Muscle of arm (tissue), 12 donors: Measurements from ENCODE around the gene ZBTB42. TPM values are rescaled to one million over a fixed set of nuclear protein-coding genes. Genes with fewer than 3 reads are reported as not detected.

Source experiments
- DNase-seq: peaks from one replicate; pipeline ENCODE4 v3.0.0-alpha.2; 2013
- polyA plus RNA-seq, 12 donors: library from polyadenylated mRNA; unstranded; fragments of 120-200 nt; gene quantifications; one replicate each; pipeline ENCODE4 v1.2.1, GENCODE V29; 2013; ENCODE audit not compliant: insufficient read length in 12 of 12

The ZBTB42 gene
- polyA plus RNA-seq, 12 donors = 3.4 to 11.3 (median 5.5) TPM; not detected in 1

DNA sequence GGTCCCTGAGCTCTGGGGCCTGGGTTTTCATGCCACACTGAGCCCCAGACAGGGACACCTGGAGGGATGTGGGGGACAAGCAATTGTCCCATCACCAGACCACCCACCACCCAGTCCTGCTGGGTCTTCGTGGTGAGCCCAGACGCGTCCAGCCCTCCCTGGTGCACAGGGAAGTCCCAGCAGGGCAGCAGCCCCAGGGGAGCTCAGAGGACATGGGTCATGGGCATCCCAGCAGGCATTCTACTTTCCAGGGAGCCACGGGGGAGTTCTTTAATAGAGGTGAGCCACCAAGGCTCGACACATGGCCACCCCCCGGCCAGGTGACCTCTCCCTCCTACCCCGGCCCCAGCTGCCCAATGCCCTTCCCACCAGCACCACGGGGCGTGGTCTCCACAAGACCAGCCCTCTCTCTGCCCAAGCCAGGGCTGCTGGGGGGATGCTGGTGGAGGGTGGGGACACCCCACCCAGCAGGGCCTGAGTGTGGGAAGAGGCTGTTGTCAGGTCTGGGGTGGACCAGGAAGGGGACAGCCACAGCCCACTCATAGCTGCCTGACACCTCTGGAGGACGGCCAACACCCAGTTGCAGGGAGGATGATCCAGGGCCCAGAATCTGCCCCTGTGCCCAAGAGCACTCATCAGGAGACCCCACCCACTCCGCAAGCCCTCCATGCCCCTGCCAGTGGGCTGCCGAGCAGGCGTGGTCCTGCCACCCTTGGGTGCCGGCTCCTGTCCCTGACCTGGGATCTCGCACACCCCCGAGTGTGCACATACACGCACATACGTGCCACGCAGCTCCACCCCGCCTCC lies 19.4 kb upstream of the ZBTB42 start:
- DNase-seq = no peak

DNA sequence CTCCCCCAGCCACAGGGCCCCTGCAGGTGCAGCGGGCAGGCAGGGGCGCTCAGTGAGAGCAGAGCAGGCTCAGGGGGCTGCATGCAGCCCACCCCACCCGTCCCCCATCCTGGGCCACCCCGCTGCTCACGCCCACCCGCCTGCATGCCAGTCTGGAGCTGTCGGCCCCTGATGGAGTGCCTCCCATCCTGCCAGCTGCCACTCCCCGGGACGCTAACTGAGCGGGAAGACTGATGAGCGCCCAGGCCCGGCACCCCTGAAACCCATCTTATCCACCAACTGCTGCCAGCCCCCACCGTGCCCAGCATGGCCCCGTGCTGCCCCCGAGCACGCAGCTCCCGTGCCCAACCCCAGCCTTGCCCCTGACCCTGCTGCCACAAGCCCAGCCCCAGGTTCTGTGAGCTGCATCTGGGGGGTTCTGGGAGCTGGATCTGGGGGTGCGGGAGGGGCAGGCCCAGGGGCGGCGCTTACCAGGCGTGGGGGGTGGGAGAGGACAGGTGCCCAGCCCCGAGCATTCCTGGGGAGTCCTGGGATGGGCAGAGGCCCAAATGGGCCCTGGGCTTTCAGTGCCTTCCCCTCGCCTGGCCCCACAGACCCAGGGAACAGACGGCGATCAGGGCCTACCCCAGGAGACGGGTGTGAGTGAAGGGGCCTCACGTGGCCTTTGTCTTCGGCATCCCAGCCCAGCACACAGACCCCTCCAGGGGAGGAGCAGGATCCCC lies 18.7 kb upstream of the ZBTB42 start:
- DNase-seq = no peak

DNA sequence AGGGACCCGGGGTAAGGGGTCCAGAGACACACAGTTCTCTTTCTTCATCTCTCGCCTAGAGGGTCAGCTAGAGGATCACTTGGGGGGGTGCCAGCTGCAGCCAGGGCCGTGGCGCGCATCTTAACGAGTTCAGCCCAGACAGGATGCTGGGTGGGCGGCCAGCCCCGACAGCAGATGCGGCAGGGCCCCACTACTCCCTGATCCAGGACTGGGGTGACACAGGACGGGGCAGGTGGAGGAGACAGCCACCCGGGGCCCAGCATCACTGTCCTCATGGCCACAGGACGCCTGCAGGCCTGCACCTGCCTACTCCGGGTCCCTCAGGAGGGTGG lies 18.1 kb upstream of the ZBTB42 start:
- DNase-seq = no peak

DNA sequence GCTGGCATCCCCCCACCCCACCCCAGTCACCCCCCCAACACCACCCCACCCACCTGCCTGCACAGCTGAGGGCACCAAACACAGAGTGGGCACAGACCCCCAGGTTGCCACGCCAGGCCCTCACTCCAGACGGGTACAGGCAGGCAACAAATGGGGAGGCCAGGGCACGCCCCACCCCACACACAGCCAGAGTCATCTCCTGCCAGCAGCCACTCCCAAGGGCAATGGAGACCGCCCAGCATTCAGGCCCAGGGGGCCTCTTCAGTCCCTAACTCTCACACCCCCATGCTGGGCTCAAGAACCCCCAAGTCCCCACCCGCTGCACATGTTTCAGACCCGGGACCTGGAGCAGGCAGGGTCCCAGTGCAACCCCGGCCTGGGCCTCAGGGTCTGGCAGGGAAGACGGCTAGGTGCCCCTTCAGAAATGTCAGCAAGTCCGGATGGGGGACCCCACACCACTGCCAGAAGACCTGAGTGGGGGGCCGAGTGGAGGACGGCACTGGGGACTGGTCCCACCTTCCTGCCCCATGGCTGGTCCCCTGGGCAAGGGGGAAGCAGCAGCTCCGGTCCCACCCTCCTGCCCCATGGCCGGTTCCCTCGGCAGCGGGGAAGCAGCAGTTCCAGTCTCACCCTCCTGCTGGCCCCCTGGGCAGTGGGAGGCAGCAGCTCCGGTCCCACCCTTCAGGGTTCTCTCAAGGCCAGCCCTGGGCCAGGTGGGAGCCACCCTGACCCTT lies 17.2 kb upstream of the ZBTB42 start:
- DNase-seq = no peak

DNA sequence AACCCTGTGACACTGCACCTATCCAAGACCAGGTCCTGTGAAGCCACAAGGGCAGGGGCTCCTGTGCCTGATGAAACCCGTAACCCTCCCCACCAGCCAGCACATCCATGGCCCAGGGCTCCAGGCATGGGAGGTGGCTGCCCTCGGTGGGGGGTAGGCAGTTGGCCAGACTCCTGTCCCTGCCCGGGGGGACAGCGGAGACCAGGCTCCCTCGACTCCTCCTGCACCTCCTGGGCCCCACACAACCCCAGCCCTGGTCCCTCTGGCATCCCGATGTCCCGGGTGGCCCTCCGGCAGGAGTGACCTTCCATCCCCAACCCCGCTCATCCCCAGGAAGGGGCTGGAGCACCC lies 16.7 kb upstream of the ZBTB42 start:
- DNase-seq = no peak

DNA sequence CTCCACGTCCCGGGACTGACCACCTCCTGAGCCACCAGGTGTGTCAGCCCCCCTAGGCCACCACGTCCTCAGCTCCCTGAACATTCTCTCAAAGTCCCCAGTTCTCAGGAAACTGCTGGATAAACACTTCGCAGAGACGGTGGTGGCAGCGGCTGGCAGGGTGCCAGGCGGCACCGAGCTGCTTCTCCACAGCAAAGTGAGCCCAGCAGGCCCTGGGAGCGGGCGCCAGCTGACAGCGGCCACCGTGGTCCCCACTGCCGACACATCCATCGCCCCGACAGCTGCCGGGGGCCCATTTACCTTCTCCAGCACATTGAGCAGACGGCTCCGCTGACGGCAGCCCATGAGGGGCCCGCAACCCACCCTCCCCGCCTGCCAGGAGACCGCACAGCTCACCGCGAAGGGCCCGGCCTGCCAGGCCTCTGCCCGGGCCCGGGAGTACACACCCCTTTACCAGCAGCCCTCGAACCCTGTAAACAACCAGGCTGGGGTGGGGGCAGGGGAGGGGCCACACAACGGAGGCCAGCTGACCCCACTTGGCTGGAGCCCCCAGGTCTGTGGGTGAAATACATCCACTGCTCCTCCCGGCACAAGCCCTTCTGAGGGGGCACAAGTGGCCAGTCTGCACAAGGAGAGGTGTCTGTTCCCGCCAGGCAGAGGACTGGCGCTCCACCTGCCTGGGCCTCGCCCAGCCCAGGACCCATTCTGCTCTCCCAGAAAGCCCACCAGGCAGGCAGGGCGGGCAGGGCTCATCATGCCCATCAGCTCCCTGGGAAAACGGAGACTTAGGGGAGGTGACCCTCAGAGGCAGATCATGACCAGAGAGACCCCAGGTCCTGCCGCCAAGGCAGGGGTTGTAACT lies 15.8 kb upstream of the ZBTB42 start:
- no peak for DNase-seq

DNA sequence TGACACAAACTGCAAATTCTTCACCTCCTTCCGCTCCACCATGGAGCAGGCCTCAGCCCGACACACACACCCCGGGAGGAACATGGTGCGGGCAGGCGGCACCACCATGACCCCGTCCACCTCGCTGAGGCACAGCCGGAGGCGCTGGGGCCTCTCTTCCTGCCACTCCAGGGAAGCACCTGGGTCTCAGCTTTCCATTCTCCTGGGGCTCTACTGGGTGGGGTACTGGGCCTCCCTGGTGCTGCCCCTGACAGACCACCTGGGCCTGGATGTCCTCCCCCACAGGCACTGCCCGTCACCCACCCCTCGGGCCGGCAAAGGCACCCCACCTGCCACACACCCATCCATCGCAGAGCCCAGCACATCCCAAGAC lies 15.2 kb upstream of the ZBTB42 start:
- no peak for DNase-seq

DNA sequence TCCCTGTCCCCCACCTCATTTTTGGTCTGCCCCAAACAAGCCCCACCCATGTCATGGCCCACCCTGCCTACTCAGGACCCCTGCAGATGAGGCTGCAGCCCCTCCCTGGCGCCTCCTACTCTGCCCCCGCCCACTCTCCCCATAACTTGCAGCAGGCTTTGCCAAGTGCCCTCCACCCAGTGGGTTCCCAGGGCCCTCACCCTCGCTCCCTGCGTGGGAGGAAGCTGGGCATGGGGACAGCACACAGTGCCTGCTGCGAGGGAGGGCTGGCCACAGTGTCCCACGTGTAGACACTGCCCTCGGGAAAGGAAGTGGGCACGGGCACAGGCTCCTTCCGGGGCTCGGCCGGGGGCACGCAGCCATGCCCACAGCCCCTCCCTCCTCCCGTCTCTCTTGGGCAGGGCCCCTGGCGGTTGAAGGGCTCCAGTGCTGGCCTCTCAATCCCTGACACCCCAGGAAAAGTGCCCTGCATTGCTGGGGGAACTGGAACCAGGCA lies 14.8 kb upstream of the ZBTB42 start:
- DNase-seq = no peak

DNA sequence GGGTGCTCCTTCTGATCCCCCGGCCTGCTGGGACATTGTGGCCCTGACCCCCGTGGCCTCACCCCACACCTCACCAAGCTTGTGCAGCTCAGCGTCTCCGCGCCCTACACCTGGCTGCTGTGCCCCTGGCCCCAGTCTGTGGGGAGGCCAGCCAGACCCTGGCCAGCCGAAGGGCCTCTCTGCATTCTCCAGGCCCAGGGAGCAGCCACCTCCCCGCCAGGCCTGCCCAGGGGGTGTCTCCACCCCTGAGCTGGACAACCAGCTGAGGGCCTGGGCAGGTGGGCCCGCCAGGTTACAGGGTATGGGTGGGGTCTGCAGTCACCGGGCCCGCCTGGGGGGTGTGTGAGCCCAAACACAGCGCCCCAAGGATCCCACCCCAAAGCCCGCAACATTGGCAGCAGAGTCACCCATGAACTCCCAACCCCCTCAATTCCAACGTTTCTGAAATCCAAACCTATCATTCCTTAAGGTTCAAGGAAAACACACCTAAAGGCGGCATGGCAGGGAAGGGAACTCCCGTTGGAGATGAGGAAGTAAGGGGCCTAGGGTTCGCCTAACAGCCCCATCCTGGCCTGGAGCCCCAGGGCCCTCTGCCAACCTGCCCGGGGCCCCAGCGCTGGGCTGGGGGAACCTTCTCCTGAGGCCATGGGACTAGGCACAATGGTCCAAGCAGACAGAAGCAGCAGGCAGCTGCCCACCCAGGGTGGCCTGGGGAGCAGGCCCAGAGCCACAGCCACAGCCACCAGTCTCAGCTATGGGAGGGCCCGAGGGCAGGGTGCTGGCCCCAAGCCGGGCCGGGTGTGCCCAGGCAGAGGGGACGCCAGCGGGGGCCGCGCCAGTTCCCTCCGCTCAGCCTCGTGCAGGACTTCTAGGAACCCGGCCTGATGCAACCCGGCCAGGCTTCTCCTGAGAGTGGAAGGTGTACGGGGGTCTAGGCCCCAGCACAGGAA lies 13.9 kb upstream of the ZBTB42 start:
- DNase-seq = no peak

DNA sequence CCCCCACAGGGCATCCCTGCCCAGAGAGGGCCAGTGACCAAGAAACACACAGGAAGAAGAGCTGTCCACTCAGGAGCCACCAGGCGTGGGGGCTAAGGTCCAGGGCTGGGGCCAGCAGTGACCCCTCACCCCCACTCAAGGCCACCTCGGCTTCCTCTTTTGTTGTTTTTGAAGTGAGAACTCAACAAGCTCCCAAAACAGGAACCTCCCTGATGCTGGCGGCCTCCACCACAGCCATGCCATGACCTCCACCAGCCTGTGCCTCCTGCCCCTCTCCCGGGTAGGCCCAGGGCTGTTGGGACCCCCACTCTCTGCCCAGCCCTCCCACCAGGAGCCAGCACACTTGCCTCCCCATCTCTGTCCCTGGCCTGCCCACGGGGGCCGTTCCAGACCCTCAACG lies 13.2 kb upstream of the ZBTB42 start:
- DNase-seq = no peak

DNA sequence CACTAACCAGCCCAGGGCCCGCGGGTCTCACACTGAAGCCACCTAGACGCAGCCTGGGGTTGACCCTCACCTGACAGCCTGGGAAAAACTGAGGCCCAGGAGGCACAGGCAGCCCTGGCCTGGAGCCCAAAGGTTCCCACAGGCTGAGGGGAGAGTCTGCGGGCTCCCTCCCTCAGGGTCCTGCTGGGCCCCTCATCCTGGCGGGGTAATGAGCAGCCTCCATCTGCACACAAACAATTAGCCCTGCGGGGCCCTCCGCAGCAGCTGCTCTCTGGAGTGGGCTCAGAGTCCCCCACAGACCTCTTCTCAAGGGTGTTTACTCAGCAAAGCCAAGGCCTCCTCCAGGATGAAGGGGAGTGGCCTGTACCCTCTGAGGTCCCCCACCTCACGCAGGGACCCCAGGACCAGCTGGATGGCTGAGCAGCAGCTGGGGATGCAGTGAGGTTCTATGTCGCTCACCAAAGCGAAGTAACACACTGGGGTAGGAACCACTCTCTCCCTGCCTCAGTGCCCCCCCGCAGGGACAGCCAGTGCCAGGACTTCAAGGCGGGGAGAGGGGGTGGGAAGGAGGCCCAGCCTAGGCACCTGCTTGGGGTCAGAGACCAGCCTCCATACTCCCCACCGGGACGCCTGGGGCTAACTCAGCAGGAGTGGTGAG lies 12.6 kb upstream of the ZBTB42 start:
- no peak for DNase-seq

DNA sequence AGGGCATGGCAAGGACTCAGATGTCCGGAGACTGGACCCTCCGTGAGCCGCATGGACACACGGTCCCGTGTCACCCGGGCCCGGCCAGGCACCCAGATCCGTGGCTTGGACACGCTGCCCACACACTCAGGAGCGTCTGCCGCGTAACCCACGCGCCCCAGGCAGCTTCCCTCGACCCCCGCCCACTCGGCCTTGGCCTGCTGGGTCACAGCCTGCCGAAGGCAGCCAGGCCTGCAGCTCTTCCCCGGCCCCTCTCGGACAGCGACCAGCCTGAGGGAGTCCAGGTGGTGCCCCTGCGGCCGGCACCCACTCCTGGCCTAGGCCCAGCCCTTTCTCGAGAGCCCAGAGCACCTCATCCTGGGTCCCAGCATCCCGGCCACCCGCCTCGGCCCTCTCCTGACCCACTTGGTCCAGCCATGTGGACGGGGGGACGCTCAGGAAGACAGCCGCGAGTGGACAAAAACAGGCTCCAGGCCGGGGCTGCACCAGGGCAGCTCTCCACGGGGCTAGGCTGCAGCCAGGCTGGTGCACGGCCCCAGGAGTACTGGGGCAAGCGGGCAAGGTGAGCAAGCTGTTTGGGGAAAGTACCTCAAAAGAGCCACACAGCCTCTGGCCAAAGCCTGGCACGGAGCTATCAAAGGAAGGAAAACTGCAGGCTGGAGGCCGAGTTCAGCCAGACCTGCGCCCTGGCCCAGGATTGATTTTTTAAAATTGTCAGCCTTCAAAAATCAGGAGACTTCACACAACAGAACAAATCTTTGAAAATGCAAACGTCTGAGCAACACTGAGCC lies 11.8 kb upstream of the ZBTB42 start:
- DNase-seq = no peak

DNA sequence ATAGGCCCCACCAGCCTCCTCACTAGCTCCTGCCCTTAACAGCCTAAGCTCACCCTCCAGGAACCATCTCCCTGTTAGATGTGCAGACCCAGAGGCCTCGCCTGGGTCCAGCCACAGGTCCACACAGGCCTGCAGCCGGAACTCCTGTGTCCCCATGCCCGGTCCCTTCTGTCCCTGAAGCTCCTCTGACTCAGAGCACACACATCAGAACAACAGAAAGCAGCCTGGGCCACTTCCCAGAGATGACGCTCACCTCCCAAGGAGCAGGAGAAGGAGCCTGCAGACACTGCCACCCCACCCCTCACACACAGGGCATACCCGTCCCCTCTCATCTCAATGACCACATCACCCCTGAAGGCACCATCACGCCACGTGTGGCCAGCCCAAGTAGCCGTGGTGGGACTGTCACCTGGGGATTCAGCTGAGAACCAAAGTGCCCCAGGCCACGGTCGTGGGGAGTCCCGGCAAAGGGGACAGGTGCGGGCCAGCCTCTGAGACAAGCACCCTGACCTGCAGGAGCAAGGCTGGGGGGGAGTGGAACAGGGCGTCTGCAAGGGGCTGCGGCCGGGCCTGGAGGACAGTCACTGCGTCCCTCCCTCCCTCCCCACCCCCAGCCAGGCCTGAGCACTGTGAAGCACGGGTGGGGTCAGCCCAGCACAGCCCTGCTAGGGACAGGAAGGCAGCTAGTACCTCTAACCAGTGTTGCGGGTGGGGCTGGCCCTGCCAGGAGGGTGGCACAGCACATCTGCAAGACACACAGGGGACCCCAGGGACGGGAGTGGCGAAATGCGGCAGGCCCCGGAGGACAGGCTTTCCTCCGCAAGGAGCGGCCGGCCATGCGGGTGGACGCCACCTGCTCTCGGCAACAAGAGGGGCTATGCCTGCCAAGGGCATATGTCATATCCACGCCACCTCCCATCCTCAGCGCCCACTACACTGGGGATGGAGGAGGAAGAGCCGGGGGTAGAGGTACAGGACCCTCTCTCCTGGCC lies 10.9 kb upstream of the ZBTB42 start:
- DNase-seq = no peak

DNA sequence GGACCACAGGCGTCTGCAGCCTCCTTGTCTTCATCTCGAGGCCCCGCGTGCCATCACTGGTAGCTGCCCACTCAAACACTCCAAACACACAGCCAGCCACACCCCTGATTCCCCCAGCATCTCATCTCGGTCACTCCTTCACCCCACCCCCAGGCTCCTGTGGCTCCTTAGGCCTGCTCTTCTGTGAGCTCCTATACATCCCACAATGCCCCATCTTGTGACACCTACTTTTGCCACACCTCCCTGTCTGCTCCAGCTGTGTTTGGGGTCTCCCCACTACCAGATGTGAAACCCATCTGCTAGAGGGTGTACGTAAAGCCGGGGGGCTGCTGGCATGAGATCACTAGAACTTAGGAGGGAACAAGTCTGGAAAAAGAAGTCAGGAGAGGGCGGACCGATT lies 9.5 kb upstream of the ZBTB42 start:
- no peak for DNase-seq

DNA sequence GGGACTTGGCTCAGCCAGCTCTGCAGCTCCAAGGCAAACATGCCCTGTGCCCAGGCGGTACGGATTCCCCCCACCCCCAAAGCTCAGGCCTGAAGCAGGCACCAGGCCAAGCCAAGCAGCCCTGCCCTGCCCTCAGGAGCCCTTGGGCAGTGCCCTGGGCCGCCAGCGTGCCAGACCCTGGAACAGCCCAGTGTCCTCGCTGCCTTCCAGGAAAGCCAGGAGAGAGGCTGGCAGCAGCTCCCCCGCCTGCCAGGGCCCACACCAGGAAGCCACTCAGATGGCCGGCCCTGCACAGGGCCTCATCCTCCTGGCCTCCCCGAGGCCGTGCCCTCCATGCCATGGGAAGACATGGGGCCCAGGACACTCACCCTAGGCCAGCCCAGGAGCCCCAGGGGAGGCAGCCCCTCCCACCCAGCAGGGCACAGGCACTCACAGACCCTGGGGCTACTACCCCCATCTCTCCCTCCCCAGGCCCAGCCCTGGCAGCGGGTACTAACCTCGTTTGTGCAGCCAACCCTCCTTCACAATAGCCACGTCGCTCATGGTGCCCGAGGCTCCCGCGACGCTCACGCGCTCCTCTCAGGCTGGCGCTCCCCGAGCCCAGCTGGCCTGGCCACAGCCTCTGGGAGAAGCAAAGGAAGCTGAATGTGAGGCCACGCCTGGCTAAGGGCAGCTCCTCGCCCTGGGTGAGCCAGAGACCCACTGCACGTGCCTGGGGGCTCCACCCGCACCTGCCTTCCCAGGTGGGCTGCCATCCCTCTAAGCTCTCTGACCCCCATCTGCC lies 8.6 kb upstream of the ZBTB42 start:
- no peak for DNase-seq

DNA sequence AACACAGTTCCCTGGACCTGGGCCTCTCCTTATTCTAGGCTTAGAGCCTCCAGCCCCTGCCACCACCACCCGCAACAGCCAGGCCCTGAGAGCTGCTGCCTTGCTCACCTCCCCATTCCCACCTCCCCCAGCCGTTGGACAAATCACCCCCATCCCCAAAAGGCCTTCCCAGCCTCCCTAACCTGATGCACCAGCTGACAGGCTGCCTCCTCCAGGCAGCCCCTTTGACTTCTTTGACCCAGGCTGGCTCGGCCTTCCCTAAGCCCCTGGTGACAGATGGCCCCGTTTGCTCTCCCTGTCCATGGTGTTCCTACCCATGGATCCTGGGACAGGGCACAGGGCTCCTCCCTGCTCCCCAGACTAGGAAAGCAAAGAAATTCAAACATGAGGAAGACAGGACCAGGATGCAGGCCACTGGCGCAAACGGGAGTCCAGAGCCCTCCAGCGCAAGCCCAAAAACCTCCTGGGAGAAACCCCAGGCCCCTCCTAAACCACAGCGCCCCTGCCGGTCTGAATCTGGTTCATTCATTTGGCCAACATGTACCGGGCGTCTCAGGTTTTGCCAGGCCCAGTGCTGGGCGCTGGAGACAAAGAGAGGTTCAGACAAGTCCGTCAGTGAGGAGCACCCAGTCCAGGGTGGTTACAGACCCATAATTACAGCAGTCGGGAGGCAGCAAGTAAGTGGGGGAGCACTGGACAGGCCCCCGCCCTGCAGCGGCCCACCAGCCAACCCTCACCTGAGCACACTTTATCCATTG lies 7.8 kb upstream of the ZBTB42 start:
- no peak for DNase-seq

DNA sequence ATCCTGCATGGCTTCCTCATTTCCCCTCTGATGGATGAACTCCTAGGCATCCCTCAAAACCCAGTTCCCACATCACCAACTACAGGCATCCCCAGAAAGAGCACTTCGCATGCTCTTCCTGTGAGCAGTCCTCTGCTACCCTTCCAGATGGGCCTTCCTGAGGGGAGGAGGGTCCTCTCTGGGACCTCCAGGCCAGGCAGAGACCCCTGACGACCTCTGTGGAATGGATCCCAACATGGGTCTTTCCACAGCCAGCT lies 7.3 kb upstream of the ZBTB42 start:
- DNase-seq = no peak
